Dermis blood vessel endothelial cell (primary cell): ENCODE data around the gene BEX2. TPM values are rescaled to one million over a fixed set of nuclear protein-coding genes. Genes with fewer than 3 reads are reported as not detected.
"Not testable (repeated sequence)": the region's sequence is repeated elsewhere in the genome, so short reads cannot be mapped to it uniquely, and the experiment has no call there.

Experiments used
- DNase-seq: peaks from one replicate; pipeline ENCODE4 v3.0.0; 2010
- total RNA-seq: library from RNA; depleted of rRNA; stranded (reverse); fragments of >200 nt; gene quantifications from 2 replicates; pipeline ENCODE4 v1.2.3, GENCODE V29; 2014

The BEX2 gene
- total RNA-seq, result 0.56 and 0.68 TPM in 2 replicates

DNA sequence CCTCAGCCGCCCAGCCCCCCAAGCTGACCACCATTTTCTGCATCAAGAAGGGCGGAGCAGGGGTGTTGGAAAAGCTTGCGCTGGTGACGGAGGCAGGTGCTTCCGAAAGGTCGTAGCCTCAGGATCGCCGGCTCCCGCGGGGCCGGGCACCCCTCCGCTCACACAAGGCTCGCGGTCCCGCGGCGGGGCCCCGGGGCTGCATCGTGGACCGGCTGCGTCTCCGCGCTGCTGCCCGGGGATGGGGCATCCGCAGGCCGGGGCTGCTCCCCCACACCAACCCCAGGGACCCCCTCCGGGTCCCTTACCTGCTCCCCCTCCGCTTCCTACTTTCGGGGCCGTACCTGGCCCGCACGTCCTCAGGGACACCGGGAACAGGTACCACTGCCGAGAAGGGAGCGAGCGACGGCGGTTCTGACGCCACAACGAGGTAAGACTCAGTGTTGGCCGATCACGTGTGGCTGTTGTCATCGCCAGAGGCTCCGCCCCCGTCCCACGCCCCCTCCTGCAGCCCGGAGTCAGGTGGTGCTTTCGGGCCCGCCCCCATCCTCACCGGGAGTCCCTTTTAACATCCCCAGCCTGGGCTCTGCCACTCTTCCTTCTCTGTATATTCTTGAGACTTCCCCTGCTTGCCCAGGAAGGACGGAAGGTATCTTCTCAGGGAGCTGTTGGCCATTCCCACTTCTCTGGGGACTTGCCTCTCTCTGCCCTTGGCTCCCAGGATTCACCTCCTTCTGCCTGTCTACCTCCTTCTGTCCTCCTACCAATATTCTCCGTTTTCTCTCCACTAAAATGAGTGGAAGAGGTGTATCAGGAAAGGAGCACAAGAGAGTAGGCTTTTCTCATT, at the start of gene BEX2:
BEX2 (minus strand) TSS at position 436 of the 844 bp plus-strand sequence. CDS start 1,014 bp downstream, outside the sequence.
- DNase-seq, result peak; percentile 36

DNA sequence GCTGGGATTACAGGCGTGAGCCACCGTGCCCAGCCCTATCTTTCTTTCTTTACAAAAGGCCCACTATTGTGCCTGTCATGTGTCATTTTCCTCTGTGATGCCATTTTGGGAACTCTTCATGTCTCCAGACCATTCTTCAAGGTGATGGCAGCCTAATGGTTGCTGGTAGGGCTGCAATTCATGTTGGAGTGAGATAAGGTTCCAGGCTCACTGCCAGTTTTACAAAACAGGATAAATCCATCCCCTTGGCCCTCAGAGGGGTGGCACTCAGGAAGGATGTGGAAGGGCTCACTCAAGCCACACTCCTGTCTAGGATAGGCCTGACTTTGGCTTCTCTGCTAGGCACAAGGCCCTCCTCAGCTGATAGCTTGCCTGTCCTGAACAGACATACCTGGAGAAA, 49.3 kb upstream of the BEX2 start:
- DNase-seq, result peak; percentile 67

DNA sequence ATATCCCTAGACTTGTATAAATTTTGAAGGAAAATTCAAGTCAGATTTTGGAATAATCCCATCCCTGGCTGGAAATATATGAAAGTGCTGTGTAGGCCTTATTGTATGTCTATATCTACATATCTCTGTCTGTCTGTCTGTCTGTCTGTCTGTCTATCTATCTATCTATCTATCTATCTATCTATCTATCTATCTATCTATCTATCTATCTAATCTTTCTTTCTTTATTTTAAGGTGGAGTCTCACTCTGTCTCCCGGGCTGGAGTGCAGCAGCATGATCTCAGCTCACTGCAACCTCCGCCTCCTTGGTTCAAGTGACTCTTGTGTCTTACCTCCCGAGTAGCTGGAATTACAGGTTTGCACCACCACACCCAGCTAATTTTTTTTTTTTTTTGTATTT, 48.8 kb upstream of the BEX2 start:
- DNase-seq, result not testable (repeated sequence)

DNA sequence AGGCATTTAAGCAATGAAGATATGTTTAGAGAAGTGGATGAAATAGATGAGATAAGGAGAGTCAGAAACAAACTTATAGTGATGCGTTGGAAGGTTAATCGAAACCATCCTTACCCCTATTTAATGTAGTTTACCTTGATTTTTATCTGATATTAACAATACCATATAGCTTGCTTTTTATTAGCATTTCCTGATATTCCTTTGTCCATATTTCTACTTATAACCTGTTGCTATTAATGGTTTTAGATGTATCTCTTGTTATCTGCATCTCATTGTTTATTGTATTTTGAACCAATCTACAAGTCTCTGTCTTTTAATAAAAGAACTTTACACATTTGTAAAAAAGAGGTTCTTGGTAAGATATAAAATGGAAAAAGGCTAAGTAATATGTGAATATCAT, 47.1 kb upstream of the BEX2 start:
- DNase-seq, result no peak

DNA sequence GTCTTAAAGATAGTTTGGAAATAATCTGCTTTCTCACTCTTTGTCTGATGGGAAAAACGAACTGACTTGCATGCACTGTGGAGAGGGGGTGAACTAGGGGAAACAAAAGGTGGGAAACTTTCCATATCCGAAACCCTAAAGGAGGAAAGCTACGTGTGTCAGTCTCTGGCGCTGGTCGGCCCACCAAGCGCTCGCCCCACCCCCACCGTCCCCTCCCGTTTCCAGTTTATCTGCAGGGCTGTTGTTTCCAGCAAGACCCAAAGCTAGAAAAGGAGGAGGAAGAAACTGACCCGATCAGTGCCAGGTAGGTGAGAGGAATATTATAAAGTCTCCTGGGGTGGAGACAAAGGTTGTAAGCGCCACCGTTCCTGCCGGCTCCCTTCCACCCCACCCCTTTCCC, 46.1 kb upstream of the BEX2 start:
- DNase-seq, result peak; percentile 43

DNA sequence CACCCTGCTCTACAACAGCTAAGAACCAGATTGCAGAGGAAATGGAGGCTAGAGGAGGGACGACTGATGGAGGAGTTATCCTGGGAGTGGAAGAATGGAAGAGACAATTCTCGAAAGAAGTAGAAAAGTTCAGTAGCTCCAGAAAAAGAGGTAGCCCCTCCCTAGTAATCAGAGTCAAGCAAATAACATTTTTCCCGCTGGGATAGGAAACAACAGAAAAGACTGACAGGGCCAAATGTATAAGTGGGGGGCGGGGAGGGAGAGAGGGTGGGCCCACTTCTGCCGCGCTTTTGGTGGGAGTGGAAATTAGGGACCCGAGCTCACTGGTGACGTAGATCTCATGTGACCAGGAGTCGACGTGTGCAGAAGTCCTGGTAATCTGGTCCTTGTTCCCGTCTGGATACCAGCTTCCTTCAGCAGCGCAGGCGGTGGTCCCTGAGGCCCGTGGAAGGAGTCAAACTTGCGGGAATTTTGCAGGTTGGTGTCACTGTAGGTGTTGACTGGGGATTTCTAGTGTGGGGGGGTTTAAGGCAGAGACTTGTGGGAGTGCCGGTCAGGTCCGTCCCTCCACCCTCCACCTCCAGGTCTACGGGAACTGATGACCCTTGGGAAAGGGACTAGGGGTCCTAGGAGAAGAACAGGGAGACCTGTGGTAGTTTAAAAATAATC, 45.5 kb upstream of the BEX2 start, which contains the start of gene TCEAL9:
TCEAL9 (plus strand) TSS at position 377 of the 669 bp plus-strand sequence. CDS start 1,179 bp downstream, outside the sequence.
- DNase-seq, result peak; percentile 85

DNA sequence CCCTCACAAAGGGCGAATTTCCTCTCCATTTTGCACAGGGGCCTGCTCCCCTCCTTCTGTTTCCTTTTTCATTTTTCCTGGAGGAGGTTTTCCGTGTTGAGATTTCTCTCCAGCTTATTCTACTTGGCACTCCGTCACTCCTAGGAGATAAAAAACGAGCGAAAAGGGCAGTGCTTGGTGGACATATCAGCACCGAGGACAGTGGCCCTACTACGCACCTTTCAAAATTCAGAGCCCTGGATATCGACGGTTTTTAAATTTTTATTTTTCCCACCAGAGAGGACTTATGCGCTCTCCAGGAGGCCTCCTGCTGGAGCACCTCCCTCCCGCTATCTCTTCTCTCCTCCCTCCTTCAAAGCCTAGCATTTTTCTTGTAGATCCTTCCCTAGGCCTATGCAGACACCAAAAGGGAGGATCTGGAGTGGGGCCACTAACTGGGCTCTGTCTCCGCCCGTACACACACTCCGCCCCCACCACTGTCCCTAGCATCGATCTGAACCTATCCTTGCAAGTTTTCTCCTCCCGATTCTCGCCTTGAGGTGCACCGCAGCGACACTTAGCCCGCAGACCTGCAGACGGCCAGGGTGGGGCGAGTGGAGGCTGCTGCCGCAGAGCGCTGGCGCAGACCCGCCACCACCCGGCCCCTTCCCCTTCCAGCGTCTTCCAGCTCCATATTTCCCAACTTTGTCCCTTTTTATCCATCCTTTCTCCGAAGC, 37.0 kb upstream of the BEX2 start:
- DNase-seq, result no peak

DNA sequence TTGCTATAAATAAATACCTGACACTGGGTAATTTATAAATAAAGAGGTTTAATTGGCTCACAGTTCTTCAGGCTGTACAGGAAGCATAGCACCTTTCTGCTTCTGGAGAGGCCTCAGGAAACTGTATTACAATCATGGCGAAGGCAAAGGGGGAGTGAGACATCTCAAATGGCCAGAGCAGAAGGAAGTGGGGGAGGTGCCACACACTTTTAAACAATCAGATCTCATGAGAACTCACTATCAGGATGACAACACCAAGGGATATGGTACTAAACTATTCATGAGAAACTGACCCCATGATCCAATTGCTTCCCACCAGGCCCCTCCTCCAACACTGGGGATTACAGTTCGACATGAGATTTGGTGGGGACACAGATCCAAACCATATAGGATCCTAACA, 33.8 kb upstream of the BEX2 start:
- peak; percentile 79 for DNase-seq

DNA sequence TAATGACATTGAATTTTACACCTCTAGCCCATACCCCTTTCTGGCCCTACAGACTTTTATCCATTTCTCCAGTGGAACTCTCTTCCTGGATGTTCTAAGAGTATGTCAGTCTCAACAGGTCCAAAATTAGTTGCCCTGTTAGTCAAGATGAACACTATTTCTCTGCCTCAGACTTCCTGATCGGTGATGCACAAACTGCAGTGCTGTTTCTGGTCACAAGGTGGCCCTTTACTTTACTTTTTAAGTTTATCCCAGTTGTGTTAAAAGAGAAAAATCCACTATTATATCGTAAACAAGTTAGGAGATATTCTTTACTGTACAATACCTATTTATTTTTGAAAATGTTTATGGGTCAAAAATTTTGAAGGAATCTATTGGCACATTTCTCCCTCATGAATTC, 32.3 kb upstream of the BEX2 start:
- peak; percentile 67 for DNase-seq

DNA sequence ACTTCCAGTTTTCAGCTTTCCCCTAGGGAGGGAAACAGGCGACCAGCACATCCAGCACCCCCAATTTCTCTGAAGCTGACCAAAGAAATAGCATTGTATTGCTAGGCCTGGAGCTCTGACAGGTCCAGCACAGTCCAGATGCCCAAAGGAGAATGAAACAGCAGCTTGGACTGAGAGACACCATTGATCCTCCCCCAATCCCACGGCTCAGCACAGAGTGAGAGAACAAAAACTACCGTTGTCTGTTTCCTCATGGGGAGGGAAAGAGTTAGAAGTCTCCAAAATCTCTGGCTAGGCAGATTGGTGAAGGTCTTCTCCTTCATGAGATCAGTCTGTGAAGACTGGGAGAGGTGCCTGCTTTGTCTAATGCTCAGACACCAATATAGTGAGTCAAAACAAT, 27.9 kb upstream of the BEX2 start:
- DNase-seq, result no peak

DNA sequence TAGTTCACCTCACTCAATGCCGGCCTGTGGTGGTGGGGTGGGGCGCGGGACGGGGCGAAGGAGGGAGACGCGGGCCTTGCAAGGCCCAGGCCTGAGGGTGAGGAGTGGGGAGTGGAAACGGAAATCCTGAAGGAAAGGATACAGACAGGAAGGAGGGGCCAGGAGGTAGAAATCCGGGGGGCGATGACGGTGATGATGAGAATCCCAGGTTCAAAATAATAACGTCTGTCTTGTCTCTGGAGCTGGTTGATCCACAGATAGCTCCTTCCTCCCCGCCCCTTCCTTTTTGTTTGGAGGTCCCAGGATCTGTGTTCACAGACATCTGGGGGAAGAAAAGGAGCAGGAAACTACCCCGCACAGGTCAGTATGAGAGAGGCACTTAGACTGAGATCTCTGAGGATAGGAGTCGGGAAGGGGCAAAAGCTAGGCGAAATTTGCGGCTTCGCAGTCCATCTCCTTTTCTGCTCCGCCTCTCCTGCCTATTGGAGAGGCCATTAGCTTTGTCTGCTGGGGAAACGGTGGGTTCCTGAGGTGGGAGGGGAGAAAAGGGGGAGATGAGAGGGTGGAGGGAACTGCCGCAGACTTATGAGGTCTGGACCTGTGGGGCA, 20.0 kb upstream of the BEX2 start:
- DNase-seq, result peak; percentile 10

DNA sequence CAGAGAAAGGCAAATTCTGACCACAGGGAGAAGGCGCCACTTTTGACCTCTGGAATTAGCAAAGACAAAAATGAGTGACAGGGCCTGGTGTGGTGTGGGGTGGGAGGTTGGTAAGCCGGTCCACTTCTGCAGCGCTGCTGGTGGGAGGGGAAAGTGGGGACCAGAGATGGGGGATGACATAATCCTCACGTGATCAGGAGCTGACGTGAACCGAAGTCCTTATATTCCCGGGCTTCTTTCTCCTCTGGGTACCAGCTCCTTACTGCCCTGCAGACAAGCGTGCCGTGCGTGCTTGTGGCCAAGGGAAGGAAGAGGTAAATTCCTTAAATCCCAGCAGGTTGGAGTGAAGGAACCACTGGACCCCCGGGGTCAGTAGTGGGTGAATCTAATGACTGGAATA, 19.2 kb upstream of the BEX2 start, which contains the start of gene TCEAL7:
TCEAL7 (plus strand) TSS at position 249 of the 400 bp plus-strand sequence. CDS start 1,165 bp downstream, outside the sequence.
- DNase-seq, result peak; percentile 14

DNA sequence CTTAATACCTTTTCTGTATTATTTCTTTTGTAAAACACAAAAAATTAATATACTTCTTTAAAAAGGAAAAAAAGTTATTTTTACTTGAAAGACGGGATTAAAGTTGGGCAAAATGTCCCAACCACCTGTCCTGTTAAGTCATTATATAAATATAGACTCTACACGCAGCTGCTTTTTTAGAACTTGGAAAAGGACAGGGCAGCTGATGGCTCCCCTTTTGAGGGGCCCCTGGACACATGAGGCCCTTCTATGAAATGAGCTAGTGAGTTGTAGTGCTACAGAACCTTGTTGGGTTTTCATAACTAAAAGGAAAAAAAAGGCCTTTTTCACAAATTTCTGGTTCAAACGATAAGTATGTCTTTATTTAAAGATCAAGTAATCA, 600 bp upstream of the BEX2 start:
- DNase-seq, result no peak

DNA sequence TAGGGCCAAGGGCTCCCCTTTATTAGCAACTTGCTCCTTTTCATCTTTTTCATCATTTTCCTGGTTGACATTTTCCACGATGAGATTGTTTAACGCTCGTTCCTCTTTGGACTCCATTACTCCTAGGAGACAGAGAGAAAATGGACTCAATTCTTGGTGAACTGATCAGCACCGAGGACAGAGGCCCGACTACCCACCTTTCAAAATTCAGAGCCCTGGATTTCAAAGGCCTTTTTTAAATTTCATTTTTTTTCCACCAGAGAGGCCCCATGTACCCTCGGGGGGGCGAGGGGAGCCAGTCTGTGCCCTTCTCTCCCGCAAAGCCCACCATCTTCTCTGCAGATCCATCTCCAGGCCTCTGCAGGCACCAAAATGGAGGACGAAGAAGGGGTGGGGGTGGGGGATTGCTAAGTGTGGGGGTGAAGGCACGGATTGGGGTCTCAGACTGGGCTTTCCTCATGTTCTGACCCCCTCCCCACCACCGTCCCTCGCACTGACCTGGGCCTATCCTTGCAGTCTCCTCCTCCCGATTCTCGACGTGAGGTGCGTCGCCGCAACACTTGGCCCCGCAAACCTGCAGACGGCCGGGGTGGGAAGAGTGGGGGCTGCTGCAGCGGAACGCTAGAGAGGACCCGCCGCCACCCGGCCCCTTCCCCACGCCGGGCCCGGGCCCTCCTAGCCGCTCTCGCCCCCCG, 783 bp downstream of the BEX2 start:
- DNase-seq, result no peak

DNA sequence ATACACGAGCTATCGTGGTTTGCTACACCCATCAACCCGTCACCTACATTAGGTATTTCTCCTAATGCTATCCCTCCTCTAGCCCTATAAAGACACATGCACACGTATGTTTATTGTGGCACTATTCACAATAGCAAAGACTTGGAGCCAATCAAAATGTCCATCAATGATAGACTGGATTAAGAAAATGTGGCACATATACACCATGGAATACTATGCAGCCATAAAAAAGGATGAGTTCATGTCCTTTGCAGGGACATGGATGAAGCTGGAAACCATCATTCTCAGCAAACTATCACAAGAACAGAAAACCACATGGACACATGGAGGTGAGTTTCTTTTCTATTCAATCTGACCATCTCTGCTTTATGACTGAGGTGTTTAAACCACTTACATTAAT, 5.1 kb downstream of the BEX2 start:
- DNase-seq, result not testable (repeated sequence)

DNA sequence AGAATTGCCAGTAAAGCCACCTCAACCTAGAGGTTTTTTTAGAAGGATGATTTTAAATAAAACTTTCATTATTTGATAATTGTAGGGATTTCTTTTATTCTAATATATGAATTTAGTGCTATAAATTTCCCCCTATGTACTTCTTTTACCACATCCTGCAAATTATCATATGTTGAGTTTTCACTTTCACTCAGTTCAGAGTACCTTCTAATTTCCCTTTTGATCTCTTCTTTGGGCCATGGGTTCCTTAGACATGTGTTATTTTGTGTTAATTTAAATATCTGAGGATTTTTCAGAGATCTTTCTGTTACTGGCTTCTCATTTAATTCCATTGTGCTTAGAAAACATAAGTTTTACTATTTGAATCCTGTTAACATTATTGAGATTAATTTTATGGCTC, 6.1 kb downstream of the BEX2 start:
- DNase-seq, result no peak

DNA sequence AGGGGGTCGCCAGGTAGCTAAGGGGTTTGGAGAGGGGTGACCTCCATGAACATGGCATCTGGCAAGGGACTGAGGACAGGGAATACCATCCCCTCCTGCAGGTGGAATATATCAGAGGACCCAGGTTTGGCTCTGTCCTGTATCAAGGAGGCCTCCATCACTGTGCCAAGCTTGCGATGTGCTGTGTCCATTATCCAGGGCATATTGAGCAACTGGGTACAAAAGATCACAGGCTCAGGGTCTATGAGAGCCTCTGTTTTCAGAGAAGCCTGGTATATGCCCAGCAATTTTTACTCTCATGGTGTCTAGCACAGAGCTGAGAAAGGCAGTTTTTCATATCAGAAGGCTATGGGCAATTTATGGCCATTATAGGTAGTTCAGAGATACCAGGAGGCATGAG, 17.7 kb downstream of the BEX2 start:
- no peak for DNase-seq

DNA sequence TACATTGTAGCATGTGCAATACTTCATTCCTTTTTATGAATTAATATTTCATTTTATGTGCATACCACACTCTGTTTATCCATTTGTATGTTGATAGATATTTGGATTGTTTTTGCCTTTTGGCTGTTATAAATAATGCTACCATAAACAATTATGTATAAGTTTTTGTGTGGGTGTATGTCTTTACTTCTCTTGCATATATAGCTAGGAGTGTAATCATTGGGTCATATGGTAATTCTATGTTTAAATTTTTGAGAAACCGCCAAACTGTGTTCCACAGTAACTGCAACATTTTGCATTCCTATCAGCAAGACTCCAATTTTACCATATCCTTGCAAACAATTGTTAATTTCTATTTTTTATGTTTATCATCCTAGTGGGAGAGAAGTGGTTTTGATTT, 31.2 kb downstream of the BEX2 start:
- DNase-seq, result no peak

DNA sequence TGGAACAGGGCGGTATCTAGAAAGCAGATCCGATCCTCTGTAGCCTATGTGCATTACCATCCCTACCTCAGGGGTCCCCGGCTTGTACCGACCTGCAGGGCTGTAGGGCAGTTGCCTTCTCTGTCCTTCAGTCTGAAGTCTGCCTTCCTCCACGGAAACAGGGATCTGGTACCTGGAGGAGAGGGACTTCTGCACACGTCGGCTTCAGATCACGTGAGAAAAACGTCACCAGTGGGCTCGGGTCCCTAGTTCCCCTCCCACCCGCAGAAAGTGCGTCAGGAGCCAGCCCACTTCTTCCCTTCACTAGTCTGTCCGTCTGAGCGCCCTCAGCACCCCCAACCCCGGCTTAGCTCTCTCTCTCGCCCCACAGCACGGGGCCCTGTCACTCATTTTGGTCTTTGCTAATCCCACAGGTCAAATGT, 34.2 kb downstream of the BEX2 start, which contains the start of gene TCEAL5:
TCEAL5 (minus strand) TSS at position 170 of the 422 bp plus-strand sequence. CDS start 2,187 bp downstream, outside the sequence.
- DNase-seq, result no peak

DNA sequence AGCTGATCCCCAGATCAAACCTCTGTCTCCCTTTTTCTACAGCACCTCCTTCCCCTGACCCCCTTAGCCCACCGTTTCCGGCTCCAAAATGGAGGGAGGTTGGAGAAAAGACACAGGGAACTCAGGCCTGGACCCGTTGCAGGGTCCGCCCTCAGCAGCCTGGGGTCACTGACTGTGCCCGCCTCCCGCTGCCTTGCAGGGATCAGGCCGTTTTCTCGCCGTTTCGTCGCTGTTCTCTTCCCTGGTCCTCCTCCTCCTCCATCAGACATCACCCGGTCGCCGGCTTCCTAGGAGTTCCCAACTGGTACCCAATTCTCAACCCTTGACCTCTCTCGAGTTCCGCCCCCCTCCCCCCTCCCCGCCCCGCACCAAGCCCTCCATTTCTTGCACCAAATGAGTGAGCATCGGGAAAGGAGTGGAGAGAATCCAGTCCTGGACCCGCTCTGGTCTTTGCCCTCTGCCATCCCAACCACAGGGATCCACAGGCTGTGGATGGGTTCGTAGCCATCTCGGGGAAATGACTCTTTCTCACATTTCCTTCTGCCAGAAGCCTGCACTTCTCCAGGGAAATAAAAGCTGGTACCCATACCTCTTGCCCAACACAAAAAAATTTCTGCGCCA, 34.7 kb downstream of the BEX2 start:
- DNase-seq, result no peak

DNA sequence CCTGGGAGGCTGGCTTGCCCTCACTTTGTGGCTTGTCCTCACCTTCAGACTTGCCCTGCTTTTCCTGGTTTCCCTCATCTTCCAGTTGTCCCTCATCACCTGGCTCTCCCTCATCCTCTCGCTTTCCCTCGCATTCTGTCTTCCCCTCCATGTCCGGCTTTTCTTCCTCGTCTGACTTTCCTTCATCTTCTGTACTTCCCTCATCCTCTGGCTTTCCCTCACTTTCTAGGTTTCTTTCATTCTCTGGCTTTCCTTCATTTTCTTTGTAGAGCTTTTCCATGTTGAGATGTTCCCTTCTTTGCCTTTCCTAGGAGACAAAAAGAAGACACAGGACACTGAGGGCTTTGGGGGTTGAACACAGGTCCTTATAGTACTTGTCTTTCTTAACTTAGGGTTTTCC, 36.5 kb downstream of the BEX2 start:
- DNase-seq, result no peak
